K562 (cell line): ENCODE data around the gene VARS1. TPM values are rescaled to one million over a fixed set of nuclear protein-coding genes. Genes with fewer than 3 reads are reported as not detected.

Source experiments
- ATAC-seq: fragments of 200-7000 bp; cut with Tn5 transposase; 3 replicates; pipeline ENCODE4 v1.9.1; 2020; ENCODE audit warnings: moderate library complexity
- BruUV-seq: library from RNA; stranded (reverse); fragments of 400-500 nt; replicated peaks from 2 replicates; lab custom pipeline; 2021; lab: Mats Ljungman, UMichigan
- CTCF ChIA-PET: fragments of 300-600 bp; formaldehyde crosslinking; extraction: SDS; loops from one replicate; lab custom pipeline; 2021; ENCODE audit warnings: low intra/inter-chr PET ratio; lab: Yijun Ruan, JAX
- POLR2A ChIA-PET: fragments of 300-600, 350-650 bp; sonication (Branson Sonifier 250); formaldehyde crosslinking; extraction: SDS; loops from one replicate; lab custom pipeline; 2021; ENCODE audit warnings: antibody characterized with exemption, inconsistent platforms; lab: Yijun Ruan, JAX
- DNase-seq, 4 experiments: peaks; one replicate each; pipeline versions ENCODE4 v3.0.0 to v3.0.0-alpha.2; 2011 to 2018; ENCODE audit warnings: low spot score in 3 of 4, mixed read lengths in 3 of 4; ENCODE audit errors: extremely low read depth in 1 of 4
- FAIRE-seq: peaks from 2 replicates; lab custom pipeline; 2011; peaks lifted over from hg19 to GRCh38; lab: Jason Lieb, UNC
- H2AFZ ChIP-seq: 2 replicates; pipeline ENCODE4 v1.6.0; 2011; ENCODE audit warnings: low read depth, low read length, control low read depth, inconsistent platforms
- H3K27ac ChIP-seq: fragments of 200-600 bp; 3 replicates; pipeline ENCODE4 v1.8.0; 2011; ENCODE audit warnings: low read depth, mild to moderate bottlenecking, control low read depth, inconsistent platforms, low read length, moderate library complexity, mixed read lengths; ENCODE audit errors: extremely low read depth
- H3K27me3 ChIP-seq, 2 experiments: fragments of 300-600 bp in 1 of 2; 2 replicates in 1 of 2; 3 replicates in 1 of 2; pipeline versions ENCODE4 v1.6.0 to v1.8.0; 2011; ENCODE audit warnings: inconsistent platforms in 2 of 2, low read length in 2 of 2, mild to moderate bottlenecking in 1 of 2, mixed read lengths in 1 of 2, moderate library complexity in 1 of 2; ENCODE audit not compliant: control insufficient read depth in 2 of 2, insufficient read depth in 2 of 2
- H3K36me3 ChIP-seq: fragments of 300-600 bp; 3 replicates; pipeline ENCODE4 v1.8.0; 2011; ENCODE audit warnings: mild to moderate bottlenecking, low read length, inconsistent platforms; ENCODE audit not compliant: control insufficient read depth, insufficient read depth
- H3K4me1 ChIP-seq, 2 experiments: fragments of 200-600 bp in 1 of 2; replicated peaks in 1 of 2; 2 replicates in 1 of 2; 3 replicates in 1 of 2; pipeline versions ENCODE4 v1.5.1 to v1.8.0; 2011; ENCODE audit warnings: inconsistent platforms in 2 of 2, low read length in 2 of 2, mild to moderate bottlenecking in 1 of 2, mixed read lengths in 1 of 2, moderate library complexity in 1 of 2; ENCODE audit not compliant: control insufficient read depth in 2 of 2, insufficient read depth in 2 of 2
- H3K4me2 ChIP-seq: 2 replicates; pipeline ENCODE4 v1.6.1; 2011; ENCODE audit warnings: low read length, control low read depth, inconsistent platforms, mixed read lengths; ENCODE audit not compliant: insufficient read depth
- H3K4me3 ChIP-seq: fragments of 200-600 bp; sonication (generic), shearing (Covaris generic); 2 replicates; pipeline ENCODE4 v1.5.1; 2016; ENCODE audit warnings: control low read depth, inconsistent platforms
- H3K79me2 ChIP-seq: fragments of 200-600 bp; 3 replicates; pipeline ENCODE4 v1.8.0; 2011; ENCODE audit warnings: low read length, inconsistent platforms; ENCODE audit not compliant: control insufficient read depth, insufficient read depth
- H3K9ac ChIP-seq, 2 experiments: 2 replicates each; pipeline versions ENCODE4 v1.6.0 to v1.6.1; 2011; ENCODE audit warnings: low read depth in 2 of 2, low read length in 2 of 2, control low read depth in 1 of 2, inconsistent platforms in 1 of 2, mild to moderate bottlenecking in 1 of 2, mixed read lengths in 1 of 2; ENCODE audit not compliant: insufficient read depth in 1 of 2
- H3K9me1 ChIP-seq: one replicate; pipeline ENCODE4 v1.6.0; 2011; ENCODE audit warnings: inconsistent platforms, mild to moderate bottlenecking, low read length, moderate library complexity; ENCODE audit not compliant: control insufficient read depth, insufficient read depth
- H3K9me3 ChIP-seq: replicated peaks from 2 replicates; pipeline ENCODE4 v1.5.1; 2011; ENCODE audit warnings: low read depth, low read length, inconsistent platforms; ENCODE audit not compliant: control insufficient read depth, insufficient read depth
- H4K20me1 ChIP-seq: replicated peaks from 2 replicates; pipeline ENCODE4 v1.6.1; 2011; ENCODE audit warnings: low read length, inconsistent platforms, mixed read lengths; ENCODE audit not compliant: control insufficient read depth, insufficient read depth
- CXXC5 ChIP-seq: fragments of 250-450 bp; sonication (Bioruptor Pico); IDR thresholded peaks from 2 replicates; pipeline ENCODE4 v1.8.0; 2022; ENCODE audit warnings: inconsistent platforms, mild to moderate bottlenecking, moderate library complexity
- MCM2 ChIP-seq: fragments of 450-650 bp; IDR thresholded peaks from 2 replicates; pipeline ENCODE4 v1.6.1; 2017; ENCODE audit warnings: low read depth, mild to moderate bottlenecking
- NCOA2 ChIP-seq, 2 experiments: fragments of 450-650 bp; IDR thresholded peaks; 2 replicates each; pipeline ENCODE4 v1.6.1; 2018; ENCODE audit warnings: mild to moderate bottlenecking in 2 of 2, moderate library complexity in 1 of 2; ENCODE audit not compliant: partially characterized antibody in 2 of 2
- SAFB ChIP-seq: fragments of 200-400 bp; formaldehyde crosslinking; IDR thresholded peaks from 2 replicates; pipeline ENCODE4 v1.6.1; 2017; ENCODE audit warnings: low read depth, low read length, borderline replicate concordance
- SMARCA5 ChIP-seq: fragments of 450-650 bp; IDR thresholded peaks from 2 replicates; pipeline ENCODE4 v1.6.1; 2016
- SMARCC2 ChIP-seq: fragments of 450-650 bp; IDR thresholded peaks from 2 replicates; pipeline ENCODE4 v1.6.1; 2017; ENCODE audit warnings: antibody characterized with exemption, moderate library complexity, mild to moderate bottlenecking, low read depth
- SRSF7 ChIP-seq: fragments of 200-400 bp; formaldehyde crosslinking; optimal IDR thresholded peaks from 2 replicates; pipeline ENCODE3; 2017; ENCODE audit warnings: mild to moderate bottlenecking, low read depth, low read length
- ZBTB40 ChIP-seq, 2 experiments: fragments of 450-650 bp in 1 of 2; sonication (generic) in 1 of 2; formaldehyde crosslinking in 1 of 2; IDR thresholded peaks; 2 replicates each; pipeline versions ENCODE4 v1.7.1 to v1.9.0; 2016 to 2022; ENCODE audit warnings: inconsistent platforms in 1 of 2, mild to moderate bottlenecking in 1 of 2, missing genetic modification reagents in 1 of 2
- ZNF395 ChIP-seq: fragments of 200-800 bp; sonication (Bioruptor generic); IDR thresholded peaks from 2 replicates; pipeline ENCODE4 v1.6.1; 2017; ENCODE audit warnings: missing genetic modification characterization, missing compliant biosample characterization
- ZNF764 ChIP-seq: fragments of 250-450 bp; sonication (Bioruptor Pico); IDR thresholded peaks from 2 replicates; pipeline ENCODE4 v1.4.0; 2020; ENCODE audit warnings: low read depth, mild to moderate bottlenecking, moderate library complexity
- ZNF830 ChIP-seq: fragments of 250-450 bp; sonication (Bioruptor Pico); IDR thresholded peaks from 2 replicates; pipeline ENCODE4 v1.5.0; 2021; ENCODE audit warnings: mild to moderate bottlenecking
- WGBS: fragments of 100-300 bp; shearing (Covaris generic); methylation state at CpG from one replicate; pipeline ENCODE4 v1.1.6; 2016; ENCODE audit warnings: low coverage, mixed read lengths; ENCODE audit not compliant: insufficient coverage; ENCODE audit errors: missing lambda C conversion rate; 5-methylcytosine and 5-hydroxymethylcytosine counted together
- in situ Hi-C: fragments of 300-500 bp; cut with MboI; formaldehyde crosslinking; loops from 4 replicates; pipeline ENCODE4 v1.15.0; 2018; ENCODE audit warnings: inconsistent platforms, mixed read lengths
- intact Hi-C: fragments of 100-400 bp; cut with micrococcal nuclease; formaldehyde crosslinking; loops from 2 replicates; pipeline ENCODE4 v1.14.2; 2022
- polyA plus RNA-seq, 8 experiments: library from polyadenylated mRNA; depleted of rRNA in 4 of 8; stranded (reverse) in 5 of 8; unstranded in 3 of 8; fragments of >200 nt; fragmentation: Nextera tagmentation in 2 of 8; fragmentation: Illumina TruSeq in 1 of 8; extraction: Ambion mirVana in 2 of 8; extraction: Trizol in 1 of 8; gene quantifications; 2 replicates each; pipeline versions ENCODE4 v1.2.1 to v1.2.3, GENCODE V29; 2011 to 2014; ENCODE audit warnings: inconsistent platforms in 1 of 8, missing spikeins in 1 of 8
- total RNA-seq, 7 experiments: library from RNA; depleted of rRNA in 6 of 7; stranded (reverse); fragments of >200 nt in 6 of 7; fragmentation: Illumina TruSeq in 2 of 7; extraction: Trizol in 2 of 7; gene quantifications; 2 replicates each; pipeline versions ENCODE4 v1.2.1 to v1.2.3, GENCODE V29; 2011 to 2021; ENCODE audit warnings: low replicate concordance in 1 of 7

Gene VARS1
- total and polyA plus RNA-seq, 9 of the 15 experiments (the other 6 are each of a cell fraction or from before 2014, with no cell fraction given), result 2.9 to 488 (median 130) TPM

- no peak overlapping the region for H3K27ac ChIP-seq
- POLR2A ChIA-PET, result interaction anchor here (1.4 to 2.7 kb wide), 3 partner anchors 14 to 39 kb away, joined by 3 to 22 read pairs (median 6); partner anchors contain the start of genes HSPA1A and HSPA1L
- TF ChIP-seq SMARCA5, result no peak
- TF ChIP-seq ZBTB40 (IDR thresholded peaks at IDR 0.05), result no peak
- no peak for TF ChIP-seq ZBTB40 (CRISPR knock-in tag; IDR thresholded peaks at IDR 0.05)
- TF ChIP-seq SRSF7, result no peak
- TF ChIP-seq MCM2, result no peak
- TF ChIP-seq NCOA2 (IDR thresholded peaks at IDR 0.05; ENCODE audit: partially characterized antibody in 2 of 2), result no peak
- TF ChIP-seq CXXC5 (CRISPR knock-in tag), result no peak
- no peak for TF ChIP-seq SMARCC2
- no peak for TF ChIP-seq ZNF395 (CRISPR knock-in tag)
- TF ChIP-seq ZNF830 (CRISPR knock-in tag), result no peak
- TF ChIP-seq ZNF764 (CRISPR knock-in tag), result no peak
- TF ChIP-seq SAFB, result no peak
Measured at GRCh38 chr6:31799781-31800180, 4.2 kb upstream of the VARS1 start.

More at GRCh38 chr6:31799781-31800180, 4.2 kb upstream of the VARS1 start:
- intact Hi-C loops, result no loop called here
- H3K36me3 ChIP-seq, result peaks cover 67% of the 10 kb centered on the region
- no peak overlapping the region for H3K4me3 ChIP-seq
- no peak overlapping the region for H3K9ac ChIP-seq
- no peak for FAIRE-seq
- DNase-seq, result no peak
- no peaks in the 10 kb centered on the region for H3K9me3 ChIP-seq
- BruUV-seq, result no TSS peak
- H3K4me1 ChIP-seq, result peaks cover 4 to 19% of the 10 kb centered on the region in 2 experiments; a peak in 2 of 5 replicates
- no peaks in the 10 kb centered on the region for H3K27me3 ChIP-seq
- H3K79me2 ChIP-seq, result peaks cover 39% of the 10 kb centered on the region
- in situ Hi-C loops, result no loop called here
- H2AFZ ChIP-seq, result no peak overlapping the region
- CTCF ChIA-PET, result interaction anchor here (0.6 kb wide), 1 partner anchor 66 kb away, joined by 3 read pairs; no protein-coding TSS in a partner anchor
- ATAC-seq, result no peak
- H4K20me1 ChIP-seq, result no peaks in the 10 kb centered on the region
- H3K4me2 ChIP-seq, result no peak overlapping the region
- 96% methylated on average over 12 of the region's 12 CpGs for WGBS
- H3K9me1 ChIP-seq, result no peaks in the 10 kb centered on the region
